MM.1S (cell line): ENCODE results near the gene TMX1.
A peak's percentile ranks its signal among the peaks of the same experiment; 100 is the strongest.

Experiments used
- DNase-seq: peaks from one replicate; pipeline ENCODE4 v3.0.0-alpha.2; 2015
- H2AFZ ChIP-seq: fragments of 300-600 bp; sonication (generic); 2 replicates; pipeline ENCODE4 v1.6.0; 2016; ENCODE audit warnings: antibody characterized with exemption, low read length
- H3F3A ChIP-seq: fragments of 300-600 bp; sonication (generic); 2 replicates; pipeline ENCODE4 v1.6.1; 2016; ENCODE audit warnings: mild to moderate bottlenecking, antibody characterized with exemption, low read length, moderate library complexity, mixed read lengths; ENCODE audit not compliant: insufficient read depth
- H3K27ac ChIP-seq: fragments of 300-600 bp; sonication (generic); 2 replicates; pipeline ENCODE4 v1.5.1; 2016; ENCODE audit warnings: mild to moderate bottlenecking, low read length
- H3K27me3 ChIP-seq: fragments of 300-600 bp; sonication (generic); replicated peaks from 2 replicates; pipeline ENCODE4 v1.6.0; 2016; ENCODE audit warnings: low read length; ENCODE audit not compliant: insufficient read depth
- H3K36me3 ChIP-seq: fragments of 300-600 bp; sonication (generic); replicated peaks from 2 replicates; pipeline ENCODE4 v1.6.1; 2016; ENCODE audit warnings: mild to moderate bottlenecking, low read length, mixed read lengths; ENCODE audit not compliant: insufficient read depth
- H3K4me1 ChIP-seq: fragments of 300-600 bp; sonication (generic); 2 replicates; pipeline ENCODE4 v1.6.1; 2016; ENCODE audit warnings: low read length, mixed read lengths
- H3K4me2 ChIP-seq: fragments of 300-600 bp; sonication (generic); 2 replicates; pipeline ENCODE4 v1.6.0; 2016; ENCODE audit warnings: low read depth, low read length
- H3K4me3 ChIP-seq: fragments of 300-600 bp; sonication (generic); 2 replicates; pipeline ENCODE4 v1.5.1; 2016; ENCODE audit warnings: low read length, mixed read lengths
- H3K79me2 ChIP-seq: fragments of 300-600 bp; sonication (generic); 2 replicates; pipeline ENCODE4 v1.6.1; 2016; ENCODE audit warnings: mixed run types, low read length, mixed read lengths
- H3K9ac ChIP-seq: fragments of 300-600 bp; sonication (generic); 2 replicates; pipeline ENCODE4 v1.6.1; 2016; ENCODE audit warnings: low read length, mixed read lengths
- H3K9me2 ChIP-seq: fragments of 300-600 bp; sonication (generic); replicated peaks from 2 replicates; pipeline ENCODE4 v1.6.1; 2016; ENCODE audit warnings: mild to moderate bottlenecking, low read length, mixed read lengths; ENCODE audit not compliant: insufficient read depth
- H3K9me3 ChIP-seq: fragments of 300-600 bp; sonication (generic); replicated peaks from 2 replicates; pipeline ENCODE4 v1.6.1; 2016; ENCODE audit warnings: mild to moderate bottlenecking, low read length, mixed read lengths; ENCODE audit not compliant: insufficient read depth
- H4K20me1 ChIP-seq: fragments of 300-600 bp; sonication (generic); 2 replicates; pipeline ENCODE4 v1.6.1; 2016; ENCODE audit warnings: mild to moderate bottlenecking, low read length, moderate library complexity, mixed read lengths; ENCODE audit not compliant: insufficient read depth
- EZH2 ChIP-seq: fragments of 300-600 bp; sonication (generic); optimal IDR thresholded peaks from 2 replicates; pipeline ENCODE3; 2017; ENCODE audit warnings: low read depth, mild to moderate bottlenecking, antibody characterized with exemption, low read length, mixed read lengths
- EZH2phosphoT487 ChIP-seq: fragments of 300-600 bp; sonication (generic); IDR thresholded peaks from 2 replicates; pipeline ENCODE4 v1.6.1; 2018; ENCODE audit warnings: antibody characterized with exemption, low read length
- TF ChIP-seq, protein P1 (sequence below): fragments of 300-600 bp; sonication (generic); IDR thresholded peaks from 2 replicates; pipeline ENCODE4 v1.5.1; 2016; ENCODE audit warnings: antibody characterized with exemption, low read length, mixed read lengths

TMX1 gene

DNA sequence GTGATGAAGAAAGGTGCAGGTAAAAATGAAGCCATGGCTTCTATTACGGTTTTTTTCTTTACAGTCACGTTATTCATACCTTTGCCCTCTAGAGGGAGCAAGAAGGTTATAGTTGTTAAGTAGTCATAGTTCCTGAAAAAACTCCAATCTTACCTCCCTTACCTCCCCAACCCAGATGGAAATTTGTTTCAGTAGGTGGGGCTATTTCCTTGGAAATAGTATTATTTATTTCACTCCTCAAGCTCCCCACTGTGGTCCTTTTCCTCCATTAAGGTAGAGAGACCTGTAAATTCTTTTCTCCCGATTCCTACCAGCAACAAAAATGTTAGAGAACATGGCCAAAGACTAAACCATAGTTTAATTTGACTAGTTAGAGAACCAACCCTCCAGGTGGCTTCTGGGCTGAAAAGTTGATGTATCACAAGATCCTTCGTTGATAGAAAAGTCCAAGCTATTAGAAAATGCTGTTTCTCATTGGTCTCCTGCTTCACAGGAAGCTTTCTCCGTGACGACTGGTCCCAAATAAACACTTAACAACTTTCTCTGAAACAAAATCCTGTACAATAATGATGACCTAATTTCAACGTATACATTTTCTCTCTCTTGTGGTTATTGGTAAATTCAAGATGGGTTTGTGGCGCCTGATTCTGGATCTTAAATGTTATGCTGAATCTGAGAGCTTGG lies 43.5 kb downstream of the TMX1 start:
- no peak overlapping the region for H3K4me3 ChIP-seq
- no peaks in the 10 kb centered on the region for H3K9me3 ChIP-seq
- no peak overlapping the region for H3K4me2 ChIP-seq
- H3K4me1 ChIP-seq: no peaks in the 10 kb centered on the region
- no peaks in the 10 kb centered on the region for H3F3A ChIP-seq
- H3K79me2 ChIP-seq: no peaks in the 10 kb centered on the region
- TF ChIP-seq, protein P1, sequence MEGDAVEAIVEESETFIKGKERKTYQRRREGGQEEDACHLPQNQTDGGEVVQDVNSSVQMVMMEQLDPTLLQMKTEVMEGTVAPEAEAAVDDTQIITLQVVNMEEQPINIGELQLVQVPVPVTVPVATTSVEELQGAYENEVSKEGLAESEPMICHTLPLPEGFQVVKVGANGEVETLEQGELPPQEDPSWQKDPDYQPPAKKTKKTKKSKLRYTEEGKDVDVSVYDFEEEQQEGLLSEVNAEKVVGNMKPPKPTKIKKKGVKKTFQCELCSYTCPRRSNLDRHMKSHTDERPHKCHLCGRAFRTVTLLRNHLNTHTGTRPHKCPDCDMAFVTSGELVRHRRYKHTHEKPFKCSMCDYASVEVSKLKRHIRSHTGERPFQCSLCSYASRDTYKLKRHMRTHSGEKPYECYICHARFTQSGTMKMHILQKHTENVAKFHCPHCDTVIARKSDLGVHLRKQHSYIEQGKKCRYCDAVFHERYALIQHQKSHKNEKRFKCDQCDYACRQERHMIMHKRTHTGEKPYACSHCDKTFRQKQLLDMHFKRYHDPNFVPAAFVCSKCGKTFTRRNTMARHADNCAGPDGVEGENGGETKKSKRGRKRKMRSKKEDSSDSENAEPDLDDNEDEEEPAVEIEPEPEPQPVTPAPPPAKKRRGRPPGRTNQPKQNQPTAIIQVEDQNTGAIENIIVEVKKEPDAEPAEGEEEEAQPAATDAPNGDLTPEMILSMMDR: peak; percentile 46
- TF ChIP-seq EZH2phosphoT487 (no peak), EZH2 (no peak)
- no peak overlapping the region for H2AFZ ChIP-seq
- H3K36me3 ChIP-seq: no peaks in the 10 kb centered on the region
- peak; percentile 37 for DNase-seq
- no peaks in the 10 kb centered on the region for H3K27me3 ChIP-seq
- H4K20me1 ChIP-seq: no peaks in the 10 kb centered on the region
- no peaks in the 10 kb centered on the region for H3K9me2 ChIP-seq
- H3K27ac ChIP-seq: no peak overlapping the region
- no peak overlapping the region for H3K9ac ChIP-seq

DNA sequence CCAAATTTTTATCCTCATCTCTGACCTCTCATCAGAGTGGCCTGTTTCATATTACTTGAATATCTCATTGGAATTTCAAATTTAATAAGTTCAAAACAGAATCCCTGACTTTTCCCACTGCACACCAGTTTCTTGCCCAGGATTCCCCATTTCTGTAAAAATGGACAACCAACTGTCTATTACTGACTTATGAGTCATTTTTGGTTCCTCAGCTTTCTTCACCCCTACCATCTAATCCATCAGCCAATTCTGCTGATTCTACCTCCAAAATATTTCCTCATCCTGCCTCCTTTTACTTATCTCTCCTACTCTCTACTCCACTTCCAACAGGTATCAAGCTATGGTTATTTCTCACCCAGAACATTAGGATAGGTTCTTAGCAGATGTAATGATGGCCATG lies 44.2 kb downstream of the TMX1 start:
- H3K4me1 ChIP-seq: no peaks in the 10 kb centered on the region
- H3K79me2 ChIP-seq: no peaks in the 10 kb centered on the region
- no peak overlapping the region for H3K4me2 ChIP-seq
- H4K20me1 ChIP-seq: no peaks in the 10 kb centered on the region
- H3K4me3 ChIP-seq: no peak overlapping the region
- TF ChIP-seq, protein P1: no peak
- TF ChIP-seq EZH2 (no peak), EZH2phosphoT487 (no peak)
- H3K27me3 ChIP-seq: no peaks in the 10 kb centered on the region
- H3K27ac ChIP-seq: no peak overlapping the region
- no peaks in the 10 kb centered on the region for H3K9me2 ChIP-seq
- no peak overlapping the region for H3K9ac ChIP-seq
- H3K9me3 ChIP-seq: no peaks in the 10 kb centered on the region
- H2AFZ ChIP-seq: no peak overlapping the region
- H3K36me3 ChIP-seq: no peaks in the 10 kb centered on the region
- H3F3A ChIP-seq: no peaks in the 10 kb centered on the region
- no peak for DNase-seq

DNA sequence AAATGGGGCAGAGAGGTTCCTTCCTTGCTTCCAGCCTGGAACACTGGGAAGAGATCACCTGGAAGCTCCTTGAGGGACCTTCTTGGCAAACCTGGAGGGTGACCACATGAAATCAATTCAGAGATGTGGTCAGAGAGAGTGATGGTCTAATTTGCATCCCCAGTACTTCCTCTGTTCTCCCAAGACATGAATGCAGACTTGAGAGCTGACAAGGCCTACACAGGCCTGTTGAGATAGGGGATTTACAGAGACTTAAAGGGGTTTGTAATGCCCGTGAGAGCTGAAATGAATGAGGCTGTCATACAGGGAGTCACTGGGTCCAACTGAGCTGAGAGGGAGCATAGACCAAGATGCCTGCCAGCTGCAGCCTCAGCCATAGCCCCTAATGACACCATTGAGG lies 45.1 kb downstream of the TMX1 start:
- Histone ChIP-seq H3K9me2 (no peaks in the 10 kb centered on the region), H3K27me3 (no peaks in the 10 kb centered on the region), H3K4me2 (no peak overlapping the region), H4K20me1 (no peaks in the 10 kb centered on the region), H3F3A (no peaks in the 10 kb centered on the region), H2AFZ (no peak overlapping the region), H3K9ac (no peak overlapping the region), H3K4me3 (no peak overlapping the region), H3K36me3 (no peaks in the 10 kb centered on the region), H3K9me3 (no peaks in the 10 kb centered on the region), H3K27ac (no peak overlapping the region), H3K4me1 (no peaks in the 10 kb centered on the region), H3K79me2 (no peaks in the 10 kb centered on the region)
- TF ChIP-seq EZH2 (no peak), EZH2phosphoT487 (no peak)
- TF ChIP-seq, protein P1: no peak
- DNase-seq: no peak
